NOMO-1 treated with DMSO at 0.1 percent for 48 hours (cell line): ENCODE results near the gene LBH.
"Not testable (repeated sequence)": the region's sequence is repeated elsewhere in the genome, so short reads cannot be mapped to it uniquely, and the experiment has no call there.

Experiments
- DNase-seq: peaks from one replicate; lab custom pipeline; 2025; ENCODE audit not compliant: unreplicated experiment; lab: John Stamatoyannopoulos, UW

Gene LBH

DNA sequence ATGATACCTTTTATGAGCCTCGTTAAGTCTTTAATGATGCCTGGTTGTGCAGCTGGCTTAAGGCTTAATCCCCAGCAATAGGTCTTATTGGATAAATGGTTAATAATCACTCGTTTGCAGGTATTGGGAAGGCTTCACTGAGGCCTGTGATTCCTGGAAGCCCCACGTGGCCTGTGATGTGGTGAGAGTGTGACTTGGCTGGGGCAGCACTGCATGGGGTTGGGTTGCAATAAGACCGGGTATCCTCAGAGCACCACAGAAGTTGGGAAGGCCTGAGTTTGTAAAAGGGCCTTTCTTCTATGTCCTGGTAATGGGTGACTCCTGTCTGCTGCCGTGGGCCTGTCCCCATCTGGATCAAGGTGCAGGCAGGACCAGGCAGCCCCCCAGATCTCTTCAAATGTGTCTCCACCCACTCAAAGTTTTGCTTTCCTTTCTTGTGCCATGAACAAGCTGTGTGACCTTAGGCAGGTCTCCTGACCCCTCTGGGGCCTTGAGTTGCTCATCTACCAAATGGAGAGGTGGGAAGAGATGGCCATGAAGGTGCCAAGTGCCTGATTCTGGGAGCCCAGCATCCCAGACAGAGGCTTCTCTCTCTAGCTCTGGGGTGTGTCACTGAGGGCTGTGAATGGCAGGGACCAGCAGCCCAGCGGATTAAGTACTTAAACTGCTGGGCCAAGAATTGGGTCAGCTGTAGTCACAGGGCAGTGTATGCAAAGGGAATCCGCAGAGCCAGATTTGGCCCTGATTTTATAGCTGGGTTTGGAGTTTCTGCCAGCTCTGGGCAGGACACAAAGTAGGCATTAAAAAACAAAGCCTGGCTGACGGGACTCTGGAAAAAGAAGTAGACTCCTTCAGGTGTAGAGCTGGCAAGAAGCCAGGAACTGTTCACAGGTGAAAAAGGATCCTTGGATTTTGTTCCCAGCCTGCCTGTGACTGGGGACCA lies 24.4 kb downstream of the LBH start:
- no peak for DNase-seq

DNA sequence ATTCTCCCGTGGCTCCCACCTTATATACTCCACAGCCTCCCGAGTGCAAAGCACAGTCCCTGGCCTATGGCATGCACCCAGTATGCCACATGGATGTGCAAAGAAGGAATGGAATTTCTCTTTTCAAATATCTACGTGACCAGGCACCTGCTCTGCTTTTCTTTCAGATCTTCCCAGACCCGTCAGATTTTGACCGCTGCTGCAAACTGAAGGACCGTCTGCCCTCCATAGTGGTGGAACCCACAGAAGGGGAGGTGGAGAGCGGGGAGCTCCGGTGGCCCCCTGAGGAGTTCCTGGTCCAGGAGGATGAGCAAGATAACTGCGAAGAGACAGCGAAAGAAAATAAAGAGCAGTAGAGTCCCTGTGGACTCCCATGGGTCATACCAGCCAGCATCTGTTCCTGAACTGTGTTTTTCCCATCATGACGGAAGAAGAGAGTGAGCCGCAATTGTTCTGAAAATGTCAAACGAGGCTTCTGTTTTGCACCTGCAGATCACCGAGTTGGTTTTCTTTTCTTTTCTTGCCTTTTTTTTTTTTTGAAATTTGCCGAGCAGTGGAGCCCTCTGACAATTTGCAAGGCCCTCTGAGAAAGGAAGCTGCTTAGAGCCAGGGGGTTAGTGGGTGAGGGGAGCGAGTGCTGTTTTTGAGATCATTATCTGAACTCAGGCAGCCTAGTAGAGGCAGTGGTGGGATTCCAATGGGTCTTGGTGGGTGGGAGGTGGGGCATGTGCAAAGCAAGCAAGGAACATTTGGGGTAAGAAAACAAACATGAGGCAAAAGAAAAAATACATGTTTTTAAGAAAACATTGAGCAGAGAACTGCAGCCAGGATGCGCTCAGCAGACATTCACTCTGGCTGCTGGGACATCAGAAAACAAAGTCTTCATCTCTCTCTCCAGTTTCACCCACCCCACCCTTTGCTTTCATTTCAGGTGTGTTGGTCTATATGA lies 26.2 kb downstream of the LBH start:
- no peak for DNase-seq

DNA sequence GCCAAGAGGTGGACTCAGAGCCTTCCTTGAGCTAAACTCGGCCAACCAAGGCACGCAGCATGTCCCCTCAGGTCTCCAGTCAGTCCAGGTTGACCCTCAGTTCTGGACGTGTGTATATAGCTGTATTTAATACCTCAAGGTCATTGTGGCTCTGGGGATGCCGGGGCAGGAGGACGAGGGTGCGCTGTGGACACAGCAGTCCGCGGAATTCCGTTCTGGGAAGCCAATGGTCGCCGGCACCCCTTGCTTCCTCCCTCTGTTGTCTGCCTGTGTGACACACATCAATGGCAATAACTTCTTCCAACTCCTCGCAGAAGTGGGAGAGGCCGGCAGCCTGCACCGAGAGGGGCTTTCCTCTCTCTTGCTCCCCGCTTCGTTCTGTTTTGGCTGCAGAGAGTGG lies 27.7 kb downstream of the LBH start:
- DNase-seq = no peak

DNA sequence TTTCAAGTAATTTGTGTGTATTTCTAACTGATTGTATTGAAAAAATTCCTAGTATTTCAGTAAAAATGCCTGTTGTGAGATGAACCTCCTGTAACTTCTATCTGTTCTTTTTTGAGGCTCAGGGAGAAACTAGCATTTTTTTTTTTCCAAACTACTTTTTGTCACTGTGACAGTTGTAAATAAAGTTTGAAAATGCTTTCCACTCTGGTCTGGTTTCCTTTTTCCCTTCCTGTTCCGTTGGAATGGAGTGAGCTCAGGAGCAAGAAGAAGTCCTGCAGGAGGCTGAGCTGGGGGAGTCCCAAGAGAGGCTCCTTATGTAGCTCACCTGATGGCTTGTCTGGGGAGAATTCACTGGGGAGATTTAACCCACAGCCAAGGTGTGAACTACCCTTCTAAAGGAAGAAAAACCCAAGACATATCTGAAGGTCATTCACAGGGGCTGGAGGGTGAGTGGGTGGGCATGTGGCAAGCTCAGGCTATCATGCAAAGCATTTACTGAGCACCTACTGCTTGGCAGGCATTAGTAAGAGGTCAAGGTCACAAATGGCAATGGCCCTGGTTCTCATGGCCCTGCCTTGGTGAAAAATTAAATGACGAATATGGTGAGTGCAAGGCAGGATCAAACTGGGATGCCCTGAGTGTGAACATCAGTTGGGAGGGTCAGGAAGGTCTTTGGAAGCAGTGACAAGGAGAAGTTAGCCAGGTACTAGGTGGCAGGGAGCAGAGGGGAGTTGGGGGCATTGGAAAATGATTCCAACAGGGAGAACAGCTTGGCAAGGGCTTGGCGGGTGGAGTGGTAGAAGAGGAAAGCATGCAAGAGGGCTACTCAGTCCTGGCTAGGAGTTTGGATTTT lies 28.7 kb downstream of the LBH start:
- no peak for DNase-seq

DNA sequence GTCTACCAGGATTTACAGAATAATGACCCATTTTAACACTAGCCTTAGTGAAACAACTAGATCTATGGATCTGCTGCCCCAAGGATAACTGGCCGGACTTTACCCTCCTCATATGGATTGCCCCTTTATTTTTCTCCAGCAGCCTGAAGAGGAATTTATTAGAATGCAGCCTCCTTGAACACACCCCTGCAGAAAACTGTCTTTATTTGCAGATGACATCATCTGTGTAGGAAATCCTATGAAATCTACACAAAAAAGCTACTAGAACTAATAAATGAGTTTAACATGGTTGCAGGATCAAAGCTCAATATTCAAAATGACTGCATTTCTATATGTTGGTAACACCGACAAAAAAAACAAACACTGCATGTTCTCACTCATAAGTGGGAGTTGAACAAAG lies 29.6 kb downstream of the LBH start:
- DNase-seq = no peak

DNA sequence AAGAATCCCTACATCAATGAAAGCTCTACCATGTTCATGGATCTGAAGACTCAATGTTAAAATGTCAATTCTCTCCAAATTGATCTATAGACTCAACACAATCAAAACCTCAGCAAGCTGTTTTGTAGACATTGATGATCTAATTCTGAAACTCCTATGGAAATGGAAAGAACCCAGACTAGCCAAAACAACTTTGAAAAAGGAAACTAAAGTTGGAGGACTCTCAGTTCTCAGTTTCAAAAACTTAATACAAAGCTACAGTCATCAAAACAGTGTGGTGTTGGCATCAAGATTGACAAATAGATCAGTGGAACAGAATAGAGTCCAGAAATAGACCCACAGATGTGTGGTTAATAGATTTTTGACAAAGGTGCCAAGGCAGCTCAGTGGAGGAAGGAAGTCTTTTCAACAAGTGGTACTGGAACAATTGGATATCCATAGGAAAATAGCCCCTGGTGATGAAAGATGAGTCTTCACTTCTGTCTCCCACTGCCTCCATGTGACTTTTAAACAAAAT lies 30.4 kb downstream of the LBH start:
- DNase-seq = no peak

DNA sequence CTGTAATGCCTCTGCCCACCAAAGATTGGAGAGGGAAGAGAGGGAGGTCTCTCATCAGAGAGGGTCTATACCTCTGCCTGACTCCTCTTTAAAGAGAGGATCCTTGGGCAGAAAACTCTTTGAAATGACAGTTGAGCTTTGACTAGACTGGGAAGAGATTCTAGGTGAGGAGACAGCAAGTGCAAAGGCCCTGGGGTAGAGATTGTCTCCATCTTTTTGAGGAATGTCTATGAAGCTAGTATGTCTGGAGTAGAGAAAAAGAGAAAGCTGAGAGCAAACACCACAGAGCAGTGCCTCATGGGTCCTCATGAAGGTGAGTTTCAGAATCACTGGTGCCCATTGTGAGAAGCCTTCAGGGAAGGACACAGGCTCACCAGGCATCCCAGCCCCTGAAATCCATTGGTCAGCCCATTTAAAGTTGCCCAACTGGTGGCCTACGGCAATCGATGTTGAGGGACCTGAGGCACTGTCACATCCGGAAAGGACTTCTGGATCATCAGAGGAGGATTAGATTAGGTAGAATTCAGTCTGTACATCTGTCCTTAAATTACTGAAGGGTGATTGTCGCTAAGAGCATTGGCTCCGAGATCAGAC lies 31.5 kb downstream of the LBH start:
- DNase-seq = no peak

DNA sequence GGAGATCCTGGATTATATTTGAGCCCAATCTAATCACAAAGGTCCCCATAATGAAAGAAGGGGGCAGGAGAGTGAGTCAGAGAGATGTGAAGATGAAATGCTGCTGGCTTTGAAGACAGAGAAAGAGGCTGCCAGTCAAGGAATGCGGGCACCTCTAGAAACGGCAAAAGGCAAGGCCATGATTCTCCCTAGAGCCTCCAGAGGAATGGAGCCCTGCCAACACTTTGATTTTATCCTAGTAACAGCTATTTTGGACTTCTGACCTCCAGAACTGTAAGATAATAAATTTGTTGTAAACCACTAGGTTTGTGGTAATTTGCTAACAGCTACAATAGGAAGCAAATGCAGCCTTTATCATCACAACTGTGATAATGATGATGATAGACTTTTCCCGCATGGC lies 32.9 kb downstream of the LBH start:
- no peak for DNase-seq

DNA sequence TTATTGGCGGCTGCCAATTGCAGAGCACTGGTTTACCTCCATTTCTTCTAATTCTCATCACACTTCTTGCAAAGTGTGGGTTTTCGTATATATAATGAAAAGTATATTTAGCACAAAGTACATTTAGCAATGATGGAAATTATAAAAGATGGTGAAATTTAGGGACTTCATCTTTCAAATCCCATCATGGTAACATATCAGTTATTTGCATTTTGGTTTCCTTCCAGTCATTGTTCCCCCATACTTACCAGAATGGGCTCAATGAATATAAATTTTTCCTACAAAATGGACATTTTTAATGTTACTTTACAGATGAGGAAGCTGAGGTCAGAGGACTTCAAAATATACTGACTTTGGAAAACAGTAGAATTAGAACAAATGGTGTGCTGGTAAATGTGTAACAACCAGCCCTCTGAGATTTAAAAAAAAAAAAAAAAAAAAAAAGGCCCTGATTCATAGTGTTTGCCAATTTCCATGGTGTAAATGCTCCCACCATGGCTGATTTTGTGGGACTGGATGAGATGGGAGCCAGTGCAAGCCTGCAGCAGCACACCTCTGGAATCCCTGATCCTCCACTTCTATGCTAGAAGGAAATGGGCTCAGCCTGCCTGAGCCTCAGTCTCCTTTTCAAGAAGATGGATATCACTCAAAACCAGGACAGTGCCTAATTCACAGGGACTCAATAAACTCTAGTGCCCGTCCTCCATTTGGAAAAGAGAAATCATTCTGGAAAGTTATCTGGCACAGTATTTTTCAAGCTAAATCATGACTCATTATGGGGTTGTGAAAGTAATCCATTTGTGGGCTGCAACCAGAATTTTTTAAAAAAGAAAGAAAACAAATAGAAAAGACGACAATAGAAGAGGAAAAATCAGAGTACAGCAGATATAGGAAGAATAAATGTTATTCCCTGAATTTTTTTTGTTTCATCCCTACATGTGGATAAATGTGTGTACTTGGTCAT lies 34.0 kb downstream of the LBH start:
- DNase-seq = no peak

DNA sequence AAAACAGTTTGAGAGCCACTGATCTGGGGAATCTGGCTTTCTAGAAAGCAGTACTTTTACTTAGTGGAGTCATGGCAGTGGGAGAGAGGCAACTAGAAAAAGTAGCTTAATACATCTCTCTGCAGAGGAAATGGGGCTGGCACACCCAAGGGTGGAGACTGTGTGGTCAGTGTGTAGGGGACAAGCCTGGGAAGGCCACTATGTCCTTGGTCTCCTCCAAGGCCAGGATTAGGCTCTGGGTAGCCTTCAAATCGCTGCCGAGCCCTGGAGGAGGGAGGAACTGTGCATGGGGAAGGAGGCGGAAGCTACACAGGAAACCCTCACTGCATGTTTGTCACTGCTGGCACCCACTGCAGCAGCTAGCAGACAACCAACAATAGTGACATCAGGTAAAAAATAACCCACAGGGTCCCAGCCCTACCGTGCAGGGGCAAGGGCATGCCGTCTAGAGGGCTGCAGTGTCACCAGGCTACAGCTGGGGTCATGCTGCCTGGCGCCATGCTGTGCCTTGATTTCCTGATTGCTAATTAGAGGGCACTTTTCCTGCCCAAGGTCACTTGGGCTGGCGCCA lies 34.8 kb downstream of the LBH start:
- peak; percentile 44 for DNase-seq

DNA sequence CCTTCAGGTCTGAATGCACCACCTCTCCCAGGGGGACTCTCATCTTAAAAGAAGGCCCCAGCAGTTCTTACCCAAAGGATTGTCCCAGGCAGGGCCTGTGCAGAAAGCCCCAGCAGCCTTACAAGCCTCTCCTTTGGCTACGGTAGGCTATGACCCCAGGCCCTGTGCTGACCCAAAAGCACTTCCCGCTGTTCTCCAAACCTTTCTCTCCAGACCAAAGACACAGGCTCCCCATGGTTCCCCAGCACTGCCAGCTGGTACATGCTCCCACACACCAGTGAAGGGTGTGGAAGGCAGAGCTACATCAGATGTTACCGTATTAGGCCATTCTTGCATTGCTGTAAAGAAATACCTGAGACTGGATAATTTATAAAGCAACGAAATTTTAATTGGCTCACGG lies 35.4 kb downstream of the LBH start:
- no peak for DNase-seq

DNA sequence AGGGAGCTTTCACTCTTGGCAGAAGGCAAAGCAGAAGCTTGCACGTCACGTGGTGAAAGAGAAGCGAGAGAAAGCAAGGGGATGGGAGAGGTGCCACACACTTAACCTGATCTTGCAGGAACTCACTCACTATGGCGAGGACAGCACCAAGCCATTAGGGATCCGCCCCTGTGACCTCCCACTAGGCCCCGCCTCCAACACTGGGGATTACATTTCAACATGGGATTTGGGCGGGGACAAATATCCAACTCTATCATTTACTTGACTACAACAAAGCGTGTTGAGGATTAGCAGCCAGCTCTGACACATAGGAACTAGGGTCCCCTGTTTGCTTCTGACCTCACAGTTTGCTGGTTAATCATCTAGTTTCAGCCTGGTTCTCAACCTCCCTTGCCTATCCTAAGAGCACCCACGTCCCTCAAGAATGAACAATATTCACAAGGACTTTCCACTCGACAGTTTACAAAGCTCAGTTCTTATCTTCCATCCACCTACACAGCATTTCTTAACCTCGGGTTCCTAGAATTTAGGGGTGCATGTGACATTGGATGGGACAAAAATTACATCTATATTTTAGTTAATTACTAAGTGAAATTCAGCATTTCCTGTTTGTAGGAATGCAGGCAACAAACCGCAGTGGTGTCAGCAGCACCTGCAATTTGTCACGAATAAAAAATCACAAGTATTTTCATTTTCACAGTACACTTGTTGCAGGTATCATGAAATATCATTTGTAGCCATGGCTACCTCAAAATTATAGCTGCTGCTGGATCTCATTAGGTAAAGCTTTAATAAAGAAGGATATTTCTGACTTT lies 36.0 kb downstream of the LBH start:
- DNase-seq = no peak

DNA sequence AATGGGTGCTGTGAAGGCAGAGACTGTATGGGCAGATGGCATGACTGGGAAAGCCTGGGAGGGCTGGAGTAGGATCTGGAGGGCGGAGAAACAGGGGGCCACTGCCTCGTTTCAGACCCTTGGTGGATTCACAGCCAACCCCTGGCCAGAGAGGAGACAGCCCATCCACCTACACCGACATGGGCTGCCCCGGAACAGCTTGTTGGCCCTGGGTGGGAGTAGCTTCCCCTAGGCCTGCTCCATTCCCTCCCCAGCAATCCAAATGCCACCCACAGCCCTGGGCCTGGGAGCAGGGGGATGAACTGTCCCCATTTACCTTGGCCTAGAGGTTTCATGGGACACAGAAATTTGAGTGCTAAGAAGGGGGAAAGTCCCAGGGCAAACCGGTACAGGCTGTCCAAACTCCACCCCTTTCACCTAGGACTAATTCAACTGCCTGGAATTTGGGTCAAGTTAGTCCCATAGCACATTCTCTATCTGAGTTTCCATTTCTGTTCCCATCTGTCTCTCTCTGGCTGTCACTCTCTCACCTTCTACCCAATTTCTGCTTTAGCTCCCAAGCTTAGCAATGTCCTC lies 37.0 kb downstream of the LBH start:
- no peak for DNase-seq

DNA sequence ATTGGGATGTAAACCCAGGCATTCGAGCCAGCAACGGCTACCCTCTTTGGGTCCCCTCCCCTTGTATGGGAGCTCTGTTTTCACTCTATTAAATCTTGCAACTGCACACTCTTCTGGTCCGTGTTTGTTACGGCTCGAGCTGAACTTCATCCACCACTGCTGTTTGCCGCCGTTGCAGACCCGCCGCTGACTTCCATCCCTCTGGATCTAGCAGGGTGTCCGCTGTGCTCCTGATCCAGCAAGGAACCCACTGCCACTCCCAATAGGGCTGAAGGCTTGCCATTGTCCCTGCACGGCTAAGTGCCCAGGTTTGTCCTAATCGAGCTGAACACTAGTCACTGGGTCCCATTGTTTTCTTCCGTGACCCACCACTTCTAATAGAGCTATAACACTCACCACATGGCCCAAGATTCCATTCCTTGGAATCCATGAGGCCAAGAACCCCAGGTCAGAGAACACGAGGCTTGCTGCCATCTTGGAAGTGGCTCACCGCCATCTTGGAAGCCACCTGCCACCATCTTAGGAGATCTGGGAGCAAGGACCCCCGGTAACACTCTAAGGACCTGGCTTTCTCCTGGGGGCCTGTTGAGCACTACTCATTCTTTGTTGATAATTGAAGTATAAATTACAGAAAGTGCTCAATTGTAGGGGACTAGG lies 37.9 kb downstream of the LBH start:
- not testable (repeated sequence) for DNase-seq

DNA sequence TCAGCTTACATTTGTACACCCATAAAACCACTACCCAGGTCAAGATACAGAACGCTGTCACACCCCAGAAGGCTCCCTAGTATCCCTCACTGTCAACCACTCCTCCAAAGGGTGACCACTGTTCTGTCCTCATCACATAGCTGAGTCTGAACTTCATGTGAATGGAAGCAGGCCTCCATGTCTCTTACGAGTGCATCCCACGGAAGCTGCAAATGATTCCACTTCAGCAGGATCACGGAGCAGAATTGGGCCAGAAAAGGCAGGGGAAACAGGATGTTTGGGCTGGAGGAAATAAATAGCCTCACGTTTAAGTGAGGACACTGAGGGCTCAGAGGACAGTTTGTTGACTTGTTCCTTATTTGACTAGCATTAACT lies 38.4 kb downstream of the LBH start:
- no peak for DNase-seq

DNA sequence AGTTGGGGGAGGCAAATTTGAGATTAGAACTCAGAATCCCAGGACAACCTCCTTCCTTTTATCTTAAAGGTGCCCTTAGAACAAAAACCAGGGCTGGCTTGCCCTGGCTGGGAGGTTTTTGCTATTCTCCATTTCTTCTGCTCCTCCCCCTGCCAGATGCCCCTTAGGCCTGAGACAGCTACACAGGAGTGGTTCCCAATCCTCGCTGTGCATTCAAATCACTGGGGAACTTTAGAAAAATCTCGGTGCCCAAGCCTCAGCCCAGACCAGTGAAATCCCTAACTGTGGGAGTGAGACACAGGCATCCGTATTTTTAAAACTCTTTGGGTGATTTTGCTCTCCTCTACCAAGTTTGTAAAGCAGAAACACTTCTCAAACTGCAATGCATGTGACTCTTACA lies 38.8 kb downstream of the LBH start:
- no peak for DNase-seq

DNA sequence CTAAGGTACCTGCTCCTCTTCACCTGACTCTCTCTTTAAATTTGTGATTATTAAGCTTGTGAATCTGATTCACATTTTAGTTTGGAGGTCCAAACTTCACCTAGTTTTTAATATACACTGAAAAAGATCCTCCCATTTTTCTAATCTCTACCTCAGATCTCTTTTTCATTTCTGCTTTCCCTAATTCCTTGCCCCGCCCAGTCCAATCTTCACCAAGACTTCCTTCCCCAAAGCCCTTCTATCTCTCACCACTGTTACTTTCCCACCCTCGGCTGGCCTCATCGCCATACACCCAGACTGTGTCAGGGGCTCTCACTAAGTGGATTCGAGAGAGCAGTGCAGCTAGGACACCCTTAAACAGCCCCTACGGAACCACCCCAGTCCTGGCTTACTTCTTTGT lies 40.0 kb downstream of the LBH start:
- peak; percentile 85 for DNase-seq
